ENCODE measurements around the gene LRRC4C. TPM values are rescaled to one million over a fixed set of nuclear protein-coding genes. Genes with fewer than 3 reads are reported as not detected.

Gene LRRC4C
- total and polyA plus RNA-seq, 2 experiments from 2014 or later: 0.35 to 1.1 TPM

GRCh38 chr11:41456269-41456668, 3.2 kb downstream of the LRRC4C start:
- Mint-ChIP-seq H3K36me3 (ENCODE audit: low read depth) (no peaks in the 10 kb centered on the region), H3K9me3 (no peaks in the 10 kb centered on the region), H3K27me3 (ENCODE audit: insufficient read depth, low read depth, poor library complexity) (no peaks in the 10 kb centered on the region), H3K4me1 (peaks cover 65% of the 10 kb centered on the region), H3K4me3 (peak overlapping the region; percentile 12; the same call in 2 of the 3 replicates), H3K27ac (peak overlapping the region; percentile 61)
- Histone ChIP-seq H3K4me2 (peak overlapping the region; percentile 79), H3K27me3 (ENCODE audit: insufficient read depth) (no peaks in the 10 kb centered on the region), H2AFZ (no peak overlapping the region), H3K4me3 (peak overlapping the region; percentile 11; the same call in 1 of the 2 replicates), H3K9me2 (ENCODE audit: insufficient read depth) (no peaks in the 10 kb centered on the region), H3K79me2 (replicated peaks; ENCODE audit: insufficient read depth) (no peaks in the 10 kb centered on the region), H3K36me3 (ENCODE audit: insufficient read depth) (no peaks in the 10 kb centered on the region), H3K27ac (ENCODE audit: low read depth) (peak overlapping the region; percentile 78), H3F3A (replicated peaks; ENCODE audit: low read depth) (0 out of 2 replicates have a peak, but pooled peaks cover 5% of the 10 kb centered on the region), H4K20me1 (replicated peaks; ENCODE audit: insufficient read depth) (no peaks in the 10 kb centered on the region), H3K4me1 (ENCODE audit: insufficient read depth) (peaks cover 57% of the 10 kb centered on the region)
- peak; percentile 88 for ATAC-seq
- no peak for TF ChIP-seq STAT1 (IDR thresholded peaks at IDR 0.05; ENCODE audit: unreplicated experiment)
- peak; percentile 47; the same call in 1 of the 2 replicates for TF ChIP-seq ZNF462 (CRISPR knock-in tag; IDR thresholded peaks at IDR 0.05)
- TF ChIP-seq EZH2phosphoT487 (IDR thresholded peaks at IDR 0.05; ENCODE audit: unreplicated experiment): no peak
- peak; percentile 75 for DNase-seq (ENCODE audit: low spot score)

GRCh38 chr11:41451011-41451410, 8.4 kb downstream of the LRRC4C start:
- H3K79me2 ChIP-seq (replicated peaks; ENCODE audit: insufficient read depth): no peaks in the 10 kb centered on the region
- Mint-ChIP-seq H3K4me1 (peaks cover 43% of the 10 kb centered on the region), H3K4me3 (no peak overlapping the region), H3K27ac (no peak overlapping the region), H3K27me3 (ENCODE audit: insufficient read depth, low read depth, poor library complexity) (no peaks in the 10 kb centered on the region), H3K36me3 (ENCODE audit: low read depth) (no peaks in the 10 kb centered on the region), H3K9me3 (no peaks in the 10 kb centered on the region)
- no peak overlapping the region for H3K4me2 ChIP-seq
- H2AFZ ChIP-seq: no peak overlapping the region
- 0 out of 2 replicates have a peak, but pooled peaks cover 5% of the 10 kb centered on the region for H3F3A ChIP-seq (replicated peaks; ENCODE audit: low read depth)
- H3K9me2 ChIP-seq (ENCODE audit: insufficient read depth): no peaks in the 10 kb centered on the region
- no peaks in the 10 kb centered on the region for H4K20me1 ChIP-seq (replicated peaks; ENCODE audit: insufficient read depth)
- no peaks in the 10 kb centered on the region for H3K36me3 ChIP-seq (ENCODE audit: insufficient read depth)
- no peak overlapping the region for H3K27ac ChIP-seq (ENCODE audit: low read depth)
- peaks cover 35% of the 10 kb centered on the region for H3K4me1 ChIP-seq (ENCODE audit: insufficient read depth)
- DNase-seq (ENCODE audit: low spot score) (no peak), ATAC-seq (no peak)
- no peak overlapping the region for H3K4me3 ChIP-seq
- H3K27me3 ChIP-seq (ENCODE audit: insufficient read depth): no peaks in the 10 kb centered on the region
- no peak for TF ChIP-seq NANOG (IDR thresholded peaks at IDR 0.05; ENCODE audit: borderline replicate concordance)
- no peak for TF ChIP-seq CTCF (conservative IDR thresholded peaks at IDR 0.05; ENCODE audit: low read depth in 2 of 2)
- no peak for TF ChIP-seq ZNF331 (CRISPR knock-in tag; IDR thresholded peaks at IDR 0.05; ENCODE audit: low read depth)
- no peak for TF ChIP-seq EZH2 (IDR thresholded peaks at IDR 0.05; ENCODE audit: low read depth, unreplicated experiment)
- TF ChIP-seq CREB1 (CRISPR knock-in tag; IDR thresholded peaks at IDR 0.05; ENCODE audit: low read depth): no peak
- TF ChIP-seq JUNB (IDR thresholded peaks at IDR 0.05; ENCODE audit: unreplicated experiment): no peak

All from GM23338 (cell line).